NT2/D1 (cell line): ENCODE results near the gene QRSL1.

ENCODE experiments used
- SUZ12 ChIP-seq: IDR thresholded peaks from 2 replicates; pipeline ENCODE4 v1.6.1; 2011; ENCODE audit not compliant: insufficient read length, insufficient read depth; ENCODE audit errors: extremely low read depth
- YY1 ChIP-seq: IDR thresholded peaks from 2 replicates; pipeline ENCODE4 v1.6.1; 2011; ENCODE audit not compliant: insufficient read length, insufficient read depth
- ZNF274 ChIP-seq: IDR thresholded peaks from 2 replicates; pipeline ENCODE4 v1.6.1; 2011; ENCODE audit warnings: mild to moderate bottlenecking, low read depth, low read length

DNA sequence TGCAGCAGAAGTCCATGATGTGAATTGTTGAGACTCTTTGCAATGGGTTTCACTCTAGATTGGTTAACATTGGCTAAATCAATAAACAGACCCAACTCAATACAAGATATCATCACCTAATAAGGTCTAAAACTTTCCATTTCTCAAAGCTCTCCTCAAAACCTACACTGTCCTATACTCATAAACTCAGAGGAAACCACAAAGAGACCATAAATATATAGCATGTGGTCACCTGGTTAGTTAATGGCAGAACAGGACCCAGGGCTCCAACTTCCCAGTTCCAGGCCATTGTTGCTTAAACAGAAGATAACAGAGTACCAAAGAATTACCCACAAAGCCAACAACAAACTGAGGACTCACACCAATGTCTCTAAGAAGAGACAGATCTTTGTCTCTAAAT is 12.1 kb upstream of the QRSL1 start:
- TF ChIP-seq YY1 = no peak
- no peak for TF ChIP-seq ZNF274
- TF ChIP-seq SUZ12 = no peak
